ENCODE measurements around the gene FIZ1.
A peak's percentile ranks its signal among the peaks of the same experiment; 100 is the strongest.

Gene FIZ1

DNA sequence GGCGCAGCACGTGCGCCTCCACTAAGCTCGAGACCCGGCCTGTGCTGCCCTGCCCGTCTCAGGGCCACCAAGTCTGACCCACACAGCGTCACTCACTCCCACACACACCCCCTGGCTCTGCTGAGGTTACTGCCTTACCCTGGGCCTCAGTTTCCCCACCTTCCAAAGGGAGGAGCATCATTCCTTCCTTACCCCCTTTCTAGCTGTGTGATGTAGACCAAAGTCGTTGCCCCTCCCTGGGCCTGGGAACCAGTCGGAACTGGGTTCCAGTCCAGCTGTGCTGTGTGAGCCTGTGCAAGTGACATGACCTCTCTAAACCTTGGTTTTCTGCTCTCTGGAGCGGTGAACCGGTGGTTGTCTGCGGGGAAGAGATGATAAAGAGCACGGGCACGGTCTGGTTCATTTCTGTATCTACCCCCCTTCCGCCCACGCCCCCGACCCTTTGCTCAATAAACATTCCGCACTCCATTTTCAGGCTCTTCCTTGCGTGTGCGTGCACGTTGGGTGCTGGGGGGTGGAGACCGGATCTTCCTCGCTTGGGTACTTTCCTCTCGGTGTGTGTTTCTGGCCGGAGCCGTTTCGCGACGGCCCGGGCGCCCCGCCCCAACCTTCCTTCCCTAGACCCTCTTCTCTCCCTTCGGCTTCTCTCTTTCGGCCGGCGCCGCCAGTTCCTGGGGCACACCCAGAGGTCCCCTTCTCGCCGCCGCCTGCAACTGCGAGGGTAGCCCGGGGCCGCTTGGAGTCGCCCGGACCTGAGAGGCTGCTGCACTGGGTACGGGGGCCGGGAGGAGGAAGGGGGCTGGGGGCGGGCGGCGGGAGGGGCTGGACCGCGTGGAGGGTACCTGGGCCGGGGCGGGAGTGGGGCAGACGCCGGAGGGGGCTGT is 43.9 kb upstream of the FIZ1 start, which contains the start of gene ZNF581:
TSS of gene ZNF581 (plus strand) at position 647 of the 884 bp plus-strand sequence. CDS start 923 bp downstream, outside the sequence.
- Histone ChIP-seq H3K4me1 (ENCODE audit: control insufficient read depth, insufficient read depth, low read length) (peaks cover 27% of the 10 kb centered on the region), H3K9me3 (ENCODE audit: control insufficient read depth, insufficient read depth, low read depth, low read length) (no peaks in the 10 kb centered on the region), H3K4me3 (ENCODE audit: low read depth, low read length) (peak within 1 kb of the TSS; percentile 61), H3K27ac (ENCODE audit: extremely low read depth, low read depth, low read length) (peak within 1 kb of the TSS; percentile 83), H3K36me3 (ENCODE audit: control insufficient read depth in 2 of 2, insufficient read depth in 1 of 2, low read length in 2 of 2) (peaks cover 17 to 21% of the 10 kb centered on the region in 2 experiments; a peak in 2 of 3 replicates)
- POLR2A ChIA-PET = interaction anchor here (0.5 to 2.2 kb wide), 9 partner anchors 9 to 181 kb away, joined by 3 to 36 read pairs (median 5); partner anchors contain the start of genes U2AF2 and ZNF784
- CTCF ChIA-PET = interaction anchor here (0.7 to 1.9 kb wide), 4 partner anchors 9 to 11 kb away, joined by 3 to 8 read pairs (median 4); no protein-coding TSS in a partner anchor
- TF ChIP-seq ZNF449 (tag by site-specific recombination; IDR thresholded peaks at IDR 0.05) (0 out of 2 replicates have a peak, but pooled peaks have one; percentile 24), ZNF654 (tag by site-specific recombination; IDR thresholded peaks at IDR 0.05; ENCODE audit: low read depth) (0 out of 2 replicates have a peak, but pooled peaks have one; percentile 4), ZNF843 (tag by site-specific recombination; IDR thresholded peaks at IDR 0.05) (peak; percentile 71; the same call in 1 of the 2 replicates), ZNF560 (tag by site-specific recombination; IDR thresholded peaks at IDR 0.05; ENCODE audit: borderline replicate concordance) (no peak), REPIN1 (tag by site-specific recombination; IDR thresholded peaks at IDR 0.05; ENCODE audit: low read depth) (0 out of 2 replicates have a peak, but pooled peaks have one; percentile 22), FEZF1 (tag by site-specific recombination; IDR thresholded peaks at IDR 0.05) (peak; percentile 30; the same call in 1 of the 2 replicates), ZBTB11 (tag by site-specific recombination; conservative IDR thresholded peaks at IDR 0.05; ENCODE audit: low read depth) (peak; percentile 100), ZNF155 (tag by site-specific recombination; IDR thresholded peaks at IDR 0.05) (no peak), KLF7 (tag by site-specific recombination; IDR thresholded peaks at IDR 0.05; ENCODE audit: borderline replicate concordance) (peak; percentile 100), ZSCAN23 (tag by site-specific recombination; IDR thresholded peaks at IDR 0.05) (0 out of 2 replicates have a peak, but pooled peaks have one; percentile 58), ZNF518A (tag by site-specific recombination; conservative IDR thresholded peaks at IDR 0.05; ENCODE audit: low read depth) (peak; percentile 48; the same call in 1 of the 2 replicates), ZNF785 (tag by site-specific recombination; IDR thresholded peaks at IDR 0.05) (peak; percentile 71; the same call in 1 of the 2 replicates), ZNF530 (tag by site-specific recombination; IDR thresholded peaks at IDR 0.05; ENCODE audit: low read depth) (no peak), ZNF791 (tag by site-specific recombination; IDR thresholded peaks at IDR 0.05) (no peak), MZF1 (tag by site-specific recombination; IDR thresholded peaks at IDR 0.05; ENCODE audit: borderline replicate concordance) (peak; percentile 35; the same call in 1 of the 2 replicates), ZNF426 (tag by site-specific recombination; IDR thresholded peaks at IDR 0.05) (no peak), ZNF76 (tag by site-specific recombination; IDR thresholded peaks at IDR 0.05; ENCODE audit: borderline replicate concordance, low read depth) (peak; percentile 92), ZFP69B (tag by site-specific recombination; IDR thresholded peaks at IDR 0.05) (peak; percentile 82), SP3 (tag by site-specific recombination; IDR thresholded peaks at IDR 0.05) (peak; percentile 95), ZNF114 (tag by site-specific recombination; IDR thresholded peaks at IDR 0.05) (no peak), ZNF596 (tag by site-specific recombination; IDR thresholded peaks at IDR 0.05) (no peak), ZNF223 (tag by site-specific recombination; IDR thresholded peaks at IDR 0.05) (0 out of 2 replicates have a peak, but pooled peaks have one; percentile 16)
- TF ChIP-seq, protein P1, sequence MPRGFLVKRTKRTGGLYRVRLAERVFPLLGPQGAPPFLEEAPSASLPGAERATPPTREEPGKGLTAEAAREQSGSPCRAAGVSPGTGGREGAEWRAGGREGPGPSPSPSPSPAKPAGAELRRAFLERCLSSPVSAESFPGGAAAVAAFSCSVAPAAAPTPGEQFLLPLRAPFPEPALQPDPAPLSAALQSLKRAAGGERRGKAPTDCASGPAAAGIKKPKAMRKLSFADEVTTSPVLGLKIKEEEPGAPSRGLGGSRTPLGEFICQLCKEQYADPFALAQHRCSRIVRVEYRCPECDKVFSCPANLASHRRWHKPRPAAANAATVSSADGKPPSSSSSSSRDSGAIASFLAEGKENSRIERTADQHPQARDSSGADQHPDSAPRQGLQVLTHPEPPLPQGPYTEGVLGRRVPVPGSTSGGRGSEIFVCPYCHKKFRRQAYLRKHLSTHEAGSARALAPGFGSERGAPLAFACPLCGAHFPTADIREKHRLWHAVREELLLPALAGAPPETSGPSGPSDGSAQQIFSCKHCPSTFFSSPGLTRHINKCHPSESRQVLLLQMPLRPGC (tag by site-specific recombination; IDR thresholded peaks at IDR 0.05) = peak; percentile 49; the same call in 1 of the 2 replicates
- TF ChIP-seq, protein P2, sequence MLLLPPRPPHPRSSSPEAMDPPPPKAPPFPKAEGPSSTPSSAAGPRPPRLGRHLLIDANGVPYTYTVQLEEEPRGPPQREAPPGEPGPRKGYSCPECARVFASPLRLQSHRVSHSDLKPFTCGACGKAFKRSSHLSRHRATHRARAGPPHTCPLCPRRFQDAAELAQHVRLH (tag by site-specific recombination; IDR thresholded peaks at IDR 0.05) = peak; percentile 93; the same call in 1 of the 2 replicates

Measured in HEK293 (cell line).